OCI-M2 (cell line): ENCODE measurements around the gene EXOC2.
"Not testable (repeated sequence)": the region's sequence is repeated elsewhere in the genome, so short reads cannot be mapped to it uniquely, and the experiment has no call there.

Source experiments
- DNase-seq: peaks from one replicate; lab custom pipeline; 2025; ENCODE audit not compliant: unreplicated experiment; lab: John Stamatoyannopoulos, UW

EXOC2 gene

GRCh38 chr6:680251-680650 is 12.7 kb downstream of the EXOC2 start:
- no peak for DNase-seq

GRCh38 chr6:679282-679681 is 13.7 kb downstream of the EXOC2 start:
- no peak for DNase-seq

- no peak for DNase-seq
Measured at GRCh38 chr6:678520-678919, 14.4 kb downstream of the EXOC2 start.

- DNase-seq = no peak
Measured at GRCh38 chr6:677919-678318, 15.0 kb downstream of the EXOC2 start.

GRCh38 chr6:674956-675355 is 18.0 kb downstream of the EXOC2 start:
- DNase-seq = no peak

GRCh38 chr6:674406-674805 is 18.5 kb downstream of the EXOC2 start:
- DNase-seq = no peak

GRCh38 chr6:667253-667927 is 25.5 kb downstream of the EXOC2 start:
- DNase-seq = no peak

- no peak for DNase-seq
Measured at GRCh38 chr6:665403-666267, 27.3 kb downstream of the EXOC2 start.

GRCh38 chr6:663788-664187 is 29.2 kb downstream of the EXOC2 start:
- not testable (repeated sequence) for DNase-seq

- DNase-seq = no peak
Measured at GRCh38 chr6:659716-660581, 33.0 kb downstream of the EXOC2 start.

GRCh38 chr6:658244-658643 is 34.7 kb downstream of the EXOC2 start:
- DNase-seq = no peak

- DNase-seq = no peak
Measured at GRCh38 chr6:657743-658142, 35.2 kb downstream of the EXOC2 start.

- DNase-seq = no peak
Measured at GRCh38 chr6:656460-657252, 36.3 kb downstream of the EXOC2 start, which contains the start of gene HUS1B. Gene HUS1B, minus strand, starts transcription at chr6:657100. Its CDS starts 156 bp downstream, at chr6:656944.

- no peak for DNase-seq
Measured at GRCh38 chr6:654136-654535, 38.8 kb downstream of the EXOC2 start.

GRCh38 chr6:652865-653264 is 40.1 kb downstream of the EXOC2 start:
- DNase-seq = no peak

- no peak for DNase-seq
Measured at GRCh38 chr6:650098-650497, 42.8 kb downstream of the EXOC2 start.

- DNase-seq = no peak
Measured at GRCh38 chr6:642805-643204, 50.1 kb downstream of the EXOC2 start.

GRCh38 chr6:641225-641985 is 51.5 kb downstream of the EXOC2 start:
- no peak for DNase-seq

- DNase-seq = no peak
Measured at GRCh38 chr6:636488-636887, 56.5 kb downstream of the EXOC2 start.

GRCh38 chr6:635233-635632 is 57.7 kb downstream of the EXOC2 start:
- DNase-seq = no peak
